Measurements from ENCODE around the gene TASOR2.

TASOR2 gene

DNA sequence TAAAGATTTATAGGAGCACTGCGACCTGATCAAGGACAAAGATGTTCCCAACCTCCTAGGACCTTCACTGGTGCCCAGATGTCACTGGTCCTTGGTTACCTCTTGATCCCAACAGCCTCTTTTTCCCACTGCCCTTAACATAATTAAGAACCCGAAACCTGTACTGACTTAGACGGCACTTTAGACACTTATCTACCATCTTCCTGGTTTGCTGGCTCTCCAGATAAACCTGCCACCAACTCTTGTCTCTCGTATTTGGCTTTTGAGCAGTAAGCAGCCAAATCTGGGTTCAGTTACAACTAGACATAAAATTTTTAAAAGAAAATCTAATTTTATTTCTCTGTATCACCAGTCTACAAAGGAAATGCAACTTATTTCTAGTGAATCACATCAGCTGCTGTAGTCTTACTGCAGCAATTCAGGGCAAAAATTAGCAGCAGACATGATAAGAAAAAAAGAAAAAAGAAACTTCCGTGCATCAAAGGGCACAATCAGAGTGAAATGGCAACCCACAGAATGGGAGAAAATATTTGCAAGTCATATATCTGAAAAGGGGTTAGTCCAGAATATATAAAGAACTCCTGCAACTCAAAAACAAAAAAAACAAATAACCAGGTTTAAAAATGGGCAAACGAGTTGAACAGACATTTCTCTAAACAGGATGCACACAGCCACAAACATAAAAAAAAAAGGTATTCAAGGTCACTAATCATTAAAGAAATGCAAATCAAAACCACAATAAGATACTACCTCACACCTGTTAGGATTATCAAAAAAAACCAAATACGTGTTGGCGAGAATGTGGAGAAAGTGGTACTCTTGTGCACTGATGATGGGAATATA, 27.7 kb upstream of the TASOR2 start:
- DNase-seq: no peak

DNA sequence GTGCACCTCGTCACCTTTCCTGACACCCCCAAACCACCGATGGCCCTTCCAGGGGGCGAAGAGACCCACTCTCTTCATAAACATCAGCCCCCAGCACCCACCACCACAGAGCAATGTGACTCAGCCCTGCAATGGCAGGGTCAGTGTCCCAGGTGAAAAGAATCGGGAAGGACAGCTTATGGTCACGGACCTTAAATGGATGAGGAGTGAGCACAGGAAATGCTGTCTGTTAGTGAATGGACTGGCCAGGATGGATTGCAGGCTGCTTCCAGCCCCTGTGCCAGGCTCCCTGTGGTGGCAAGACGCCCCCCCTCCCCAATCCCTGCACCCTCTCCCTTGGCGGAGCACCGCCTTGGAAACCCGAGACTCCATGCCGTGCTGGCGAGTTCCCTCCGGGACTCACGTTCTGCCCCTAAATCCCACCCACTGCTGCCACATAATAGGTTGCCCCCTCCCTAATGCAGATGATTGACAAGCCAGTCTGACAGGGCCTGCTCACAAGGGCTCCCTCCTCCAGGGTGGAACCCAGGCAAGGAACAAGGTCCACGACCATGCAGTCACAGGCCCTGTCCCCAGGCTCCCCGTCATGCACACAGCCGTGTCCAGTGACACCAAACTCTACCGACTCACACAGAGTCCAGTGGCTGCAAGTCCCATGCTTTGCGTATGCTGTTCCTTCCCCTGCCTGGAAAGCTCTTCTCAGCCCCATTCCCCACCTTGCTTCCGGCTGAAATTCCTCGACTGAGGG, 25.6 kb upstream of the TASOR2 start:
- no peak for DNase-seq

DNA sequence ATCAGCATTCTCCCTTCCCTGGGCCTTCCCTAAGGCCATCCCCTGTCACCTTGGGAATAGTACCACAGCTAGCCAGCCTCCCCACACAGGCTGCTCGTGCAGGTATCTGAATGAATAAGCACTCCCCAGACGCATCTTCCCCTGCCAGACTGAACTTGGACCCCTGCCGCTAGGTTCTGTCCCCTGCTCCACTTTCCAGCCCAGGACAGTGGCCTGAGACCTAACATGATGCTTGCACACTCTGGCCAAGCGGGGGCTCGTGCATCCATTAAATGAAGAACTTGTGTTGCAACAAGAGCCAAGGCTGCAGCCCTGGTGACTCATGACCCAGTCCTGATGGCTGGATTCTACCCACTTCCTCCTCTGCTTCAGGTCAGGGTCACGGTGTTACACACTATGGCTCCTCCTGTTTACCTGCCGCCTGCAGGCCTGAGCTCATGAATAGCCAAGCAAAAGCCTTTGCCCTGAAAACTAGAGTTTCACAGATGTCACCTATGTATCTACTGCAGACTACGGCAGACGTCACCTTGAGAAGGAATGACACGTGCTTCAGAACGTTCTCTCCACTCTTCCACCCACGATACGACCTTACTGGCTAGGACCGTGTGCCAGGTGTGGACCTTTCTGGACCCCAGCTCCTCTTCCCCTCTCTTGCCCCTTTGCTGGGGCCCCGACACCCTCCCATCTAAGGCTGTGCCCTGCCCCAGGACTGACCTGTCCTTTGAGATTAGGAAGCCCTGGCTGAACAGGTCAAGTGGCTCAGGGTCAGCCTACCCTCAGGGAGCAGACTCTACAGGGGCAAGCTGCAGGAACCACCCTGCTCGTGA, 24.7 kb upstream of the TASOR2 start:
- DNase-seq: no peak

DNA sequence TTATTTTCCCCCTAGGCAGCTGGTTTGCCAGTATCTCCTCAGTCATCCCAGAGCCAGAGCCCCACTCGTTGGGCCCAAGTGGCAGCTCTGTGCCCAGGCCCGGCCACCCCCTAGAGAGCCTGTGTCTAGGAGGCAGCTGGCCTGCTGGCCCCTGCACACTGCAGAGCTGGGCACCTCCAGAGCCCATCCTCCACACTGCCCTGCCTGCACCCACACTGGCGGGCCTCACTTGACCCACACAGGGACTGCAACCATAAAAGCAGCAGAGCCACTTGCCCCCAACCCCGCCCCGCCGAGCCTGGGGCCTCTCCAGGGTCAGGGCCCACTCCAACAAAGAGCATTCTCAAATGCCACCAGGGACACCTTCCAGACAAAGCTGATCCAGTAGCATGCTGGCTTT, 23.6 kb upstream of the TASOR2 start:
- DNase-seq: no peak

DNA sequence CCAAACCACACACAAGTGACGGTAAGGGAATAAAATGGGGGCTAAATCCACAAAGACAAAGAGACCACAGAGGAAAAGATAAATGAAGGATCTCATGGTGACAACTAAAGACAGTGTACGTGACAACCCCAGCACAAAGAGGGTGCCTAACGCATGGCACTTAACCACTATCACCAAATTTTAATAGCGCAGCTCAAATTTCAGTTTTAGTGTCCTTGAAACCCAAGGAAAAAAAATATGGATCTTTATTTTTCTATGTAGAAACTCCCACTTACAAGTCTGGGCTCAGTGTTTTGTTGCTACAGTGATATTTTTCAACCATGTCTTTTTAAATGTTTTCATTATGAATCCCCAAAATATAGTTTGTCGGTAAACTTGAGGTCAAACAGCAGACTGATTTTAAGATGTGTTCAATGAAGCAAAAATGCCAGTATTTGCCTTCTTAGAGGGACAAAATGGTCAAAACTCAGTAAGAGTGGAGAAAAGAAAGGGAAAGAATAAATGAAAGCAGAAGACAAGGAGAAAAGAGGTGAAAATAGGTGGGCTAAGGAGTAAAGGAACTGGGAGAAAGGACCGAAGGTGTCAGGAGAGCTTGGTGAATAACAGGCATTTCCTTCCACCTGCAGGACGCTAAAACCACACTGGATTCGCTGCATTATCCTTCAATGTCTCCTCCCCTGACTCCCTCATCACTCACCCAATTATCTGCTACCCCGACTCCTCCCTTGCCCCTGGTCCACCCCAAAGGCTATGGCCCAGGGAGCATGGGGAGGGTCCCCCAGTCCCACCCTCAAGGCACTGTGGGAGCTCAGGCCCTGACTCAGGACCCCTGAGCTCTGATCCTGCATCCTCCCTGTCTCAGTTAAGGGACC, 21.7 kb upstream of the TASOR2 start:
- no peak for DNase-seq

DNA sequence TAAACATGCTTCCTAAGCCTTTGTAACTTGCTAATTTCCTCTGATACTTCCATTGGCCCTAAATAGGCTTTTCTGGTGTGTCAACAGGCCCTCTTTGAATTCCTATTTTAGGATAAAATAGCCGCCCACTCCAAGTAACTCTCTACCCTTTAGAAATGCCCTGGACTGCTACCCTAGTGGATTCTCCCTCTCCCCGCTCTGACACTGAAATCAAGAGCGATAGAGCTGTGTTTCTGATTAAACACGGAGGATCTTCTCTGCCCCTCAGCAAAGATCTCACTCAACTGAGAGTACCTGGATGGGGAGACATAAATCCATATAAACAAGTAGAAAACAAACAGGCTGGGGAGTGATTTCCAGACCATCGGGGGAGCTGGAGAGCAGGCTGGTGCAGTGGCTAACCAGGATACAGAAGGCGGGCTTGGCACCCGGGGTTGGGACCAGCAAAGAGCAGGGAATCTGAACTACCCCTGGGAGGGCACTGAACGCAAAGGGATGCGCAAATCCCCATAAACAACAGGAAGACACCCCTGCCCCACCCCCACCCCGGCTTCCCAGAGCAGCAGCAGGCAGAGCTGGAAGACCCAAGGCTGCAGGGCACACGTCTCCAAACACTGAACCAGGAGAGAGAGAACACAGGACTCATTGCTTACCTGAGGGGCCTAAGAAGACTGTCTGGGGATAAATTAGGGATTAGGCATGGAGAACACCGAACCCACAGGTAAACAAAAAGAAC, 20.8 kb upstream of the TASOR2 start:
- no peak for DNase-seq

DNA sequence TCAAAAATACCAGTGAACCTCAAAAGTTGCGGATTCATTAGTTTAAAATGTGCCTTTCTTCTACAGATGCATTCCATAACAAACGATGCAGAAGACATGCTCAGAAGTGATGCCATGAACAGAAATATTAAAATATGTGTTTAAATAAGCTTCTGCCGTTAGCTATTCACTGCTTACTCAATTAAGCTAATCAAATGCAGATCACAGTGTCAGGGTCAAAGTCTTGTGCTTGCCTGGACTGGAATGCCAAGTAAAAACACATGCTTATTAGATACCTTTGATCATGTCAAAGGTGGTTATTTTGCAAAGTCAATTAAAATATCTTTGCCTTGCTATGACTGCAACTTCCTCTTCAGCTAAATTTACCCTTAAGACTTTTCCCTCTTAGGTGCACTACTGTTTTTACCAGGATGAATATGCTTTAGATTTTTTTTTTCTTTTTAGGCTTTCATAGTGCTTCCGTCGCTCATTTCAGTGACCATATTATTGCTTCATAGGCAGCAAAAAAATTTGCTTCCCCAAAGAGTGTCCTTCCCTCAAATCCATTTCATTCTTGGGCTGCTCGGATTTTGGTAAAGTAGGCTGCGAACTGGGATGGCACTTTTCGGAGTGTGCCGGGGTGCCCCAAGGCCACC, 19.1 kb upstream of the TASOR2 start:
- no peak for DNase-seq

DNA sequence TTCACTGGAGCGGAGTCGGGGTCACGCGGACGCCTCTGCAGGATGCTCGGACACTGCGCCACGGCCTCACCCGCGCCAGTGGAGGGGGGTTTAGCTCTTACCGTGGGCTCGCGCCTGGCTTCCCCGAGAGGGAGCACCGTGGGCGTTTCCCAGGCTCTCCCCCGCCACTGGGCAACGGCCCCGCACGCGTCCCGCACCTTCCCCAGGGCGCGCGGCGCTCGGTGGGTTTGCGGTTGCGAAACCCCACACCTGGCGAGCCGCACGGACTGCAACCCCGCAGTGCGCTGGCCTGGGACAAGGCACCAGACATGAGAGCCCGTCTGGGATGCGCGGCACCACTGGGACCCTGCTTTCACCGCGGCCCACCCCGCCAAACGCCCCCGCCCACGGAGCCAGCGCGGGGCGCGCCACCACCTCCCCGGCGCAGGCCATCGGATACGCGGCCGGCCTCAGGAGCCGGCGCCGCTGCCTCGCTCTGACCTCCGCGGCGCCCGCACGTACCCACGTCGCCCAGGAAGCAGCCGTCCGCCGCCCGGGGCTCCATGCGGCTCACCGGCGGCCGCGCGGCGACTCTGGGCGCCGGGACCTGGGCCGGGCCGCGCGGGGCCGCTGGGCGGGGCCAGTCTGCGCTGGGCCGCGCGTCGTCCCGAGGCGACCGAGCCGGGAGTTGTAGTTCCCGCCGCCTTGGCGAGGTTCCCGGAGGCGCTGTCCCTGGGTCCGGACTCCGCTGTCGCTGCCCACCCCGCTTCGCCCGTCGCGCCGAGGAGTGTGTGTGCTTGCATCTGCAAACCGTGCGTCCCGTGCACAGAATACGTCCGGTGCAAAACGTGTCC, 18.4 kb upstream of the TASOR2 start, which contains the start of gene ASB13:
ASB13 (minus strand) TSS at position 588 of the 833 bp plus-strand sequence; CDS start at position 544, 44 bp downstream.
- peak; percentile 26 for DNase-seq

DNA sequence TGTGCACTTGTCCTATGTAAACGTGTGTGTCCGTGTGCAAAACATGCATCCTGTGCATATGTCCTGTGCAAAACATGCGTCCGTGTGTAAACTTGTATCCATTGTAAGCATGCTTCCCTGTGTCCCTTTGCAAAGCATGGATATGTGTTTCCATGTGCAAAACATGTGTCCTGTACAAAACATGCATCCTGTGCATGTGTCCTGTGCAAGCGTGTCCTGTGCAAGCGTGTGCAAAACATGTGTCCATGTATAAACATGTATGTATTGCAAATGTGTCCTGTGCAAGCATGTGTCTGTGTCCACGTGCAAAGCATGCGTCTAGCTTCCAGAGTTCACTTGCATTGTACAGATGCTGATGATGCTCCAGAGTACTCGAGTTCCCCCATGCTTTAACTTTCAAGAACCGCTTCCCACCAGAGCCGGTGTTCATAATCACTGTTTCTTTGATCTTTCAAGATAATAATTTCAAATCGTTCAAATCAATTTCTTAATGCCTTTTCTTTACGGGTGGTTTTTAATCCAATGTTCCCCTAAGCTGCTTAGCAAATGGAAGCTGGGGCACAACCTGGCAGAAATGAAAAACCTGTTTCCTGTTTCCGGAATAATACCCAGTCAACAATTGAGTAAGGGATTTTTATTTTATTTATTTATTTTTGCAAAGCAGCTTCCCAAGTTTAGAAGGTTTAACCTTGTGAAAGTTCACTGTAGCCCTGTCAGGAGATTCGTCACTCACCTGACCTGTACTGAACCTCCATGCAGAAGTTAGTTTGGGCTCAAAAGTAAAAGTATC, 17.6 kb upstream of the TASOR2 start:
- no peak for DNase-seq

DNA sequence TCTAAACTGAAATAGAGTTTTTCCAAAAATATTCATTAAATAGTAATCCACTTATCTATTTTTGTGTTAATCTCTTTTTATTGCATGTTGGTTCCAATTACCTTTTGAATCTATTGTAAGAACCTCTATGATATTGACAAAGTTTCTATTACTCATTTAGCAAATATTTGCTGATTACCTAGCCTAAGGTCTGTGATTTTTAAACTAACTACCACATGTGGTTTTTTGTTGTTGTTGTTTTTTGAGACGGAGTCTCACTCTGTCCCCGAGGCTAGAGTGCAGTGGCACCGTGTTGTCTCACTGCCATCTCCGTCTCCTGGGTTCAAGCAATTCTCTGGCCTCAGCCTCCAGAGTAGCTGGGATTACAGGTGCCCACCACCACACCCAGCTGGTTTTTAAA, 16.2 kb upstream of the TASOR2 start:
- DNase-seq: no peak

DNA sequence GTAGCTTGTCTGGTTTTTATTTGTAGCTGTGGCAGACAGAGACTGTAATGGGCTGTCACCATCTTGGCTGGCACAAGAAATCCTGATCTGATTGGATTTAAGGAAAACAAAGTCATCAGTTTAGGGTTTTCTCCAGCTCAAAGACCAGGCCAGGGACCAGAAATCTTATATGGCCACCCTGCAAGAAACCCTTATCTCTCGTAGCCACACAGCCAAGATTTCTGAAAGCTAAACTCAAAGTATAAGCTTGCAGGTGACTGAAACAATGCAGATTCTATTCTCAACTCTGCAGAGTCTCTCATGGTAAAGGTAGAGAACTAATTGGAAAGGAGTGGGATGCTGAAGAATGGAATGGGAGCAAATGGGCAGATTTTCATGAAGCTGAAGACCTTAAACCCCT, 15.0 kb upstream of the TASOR2 start:
- DNase-seq: no peak

DNA sequence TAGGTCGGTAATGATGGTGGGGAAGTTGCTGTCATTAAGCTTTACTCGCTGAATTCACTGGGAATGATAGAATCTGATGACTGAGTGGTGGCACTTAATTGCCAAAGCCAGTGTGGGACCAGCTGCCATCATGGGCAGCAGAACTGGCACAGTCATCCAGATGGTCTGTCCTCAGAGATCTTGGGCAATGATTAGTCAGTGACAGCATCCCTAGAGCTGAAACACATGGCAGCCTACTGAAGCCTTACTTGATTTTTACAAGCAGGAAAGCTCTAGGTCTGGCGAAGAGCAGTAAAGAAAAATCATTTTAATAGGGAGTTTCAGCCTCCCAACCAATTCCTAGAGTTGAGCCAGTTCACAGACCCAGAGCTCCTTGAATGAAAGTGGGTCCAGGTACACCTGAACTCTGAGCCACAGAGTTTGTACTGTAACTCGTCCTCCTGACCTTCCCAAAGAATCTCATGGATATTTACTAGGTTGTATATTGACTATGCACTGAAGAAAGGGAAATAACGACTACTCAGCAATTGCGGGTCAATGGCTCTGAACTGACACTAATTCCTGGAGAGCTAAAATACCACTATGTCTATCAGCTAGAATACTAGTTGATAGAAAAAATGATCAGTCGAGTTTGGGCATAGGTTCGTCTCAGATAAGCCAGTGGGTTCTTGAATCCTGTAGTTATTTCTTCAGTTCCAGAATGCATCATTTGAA, 13.8 kb upstream of the TASOR2 start:
- DNase-seq: no peak

DNA sequence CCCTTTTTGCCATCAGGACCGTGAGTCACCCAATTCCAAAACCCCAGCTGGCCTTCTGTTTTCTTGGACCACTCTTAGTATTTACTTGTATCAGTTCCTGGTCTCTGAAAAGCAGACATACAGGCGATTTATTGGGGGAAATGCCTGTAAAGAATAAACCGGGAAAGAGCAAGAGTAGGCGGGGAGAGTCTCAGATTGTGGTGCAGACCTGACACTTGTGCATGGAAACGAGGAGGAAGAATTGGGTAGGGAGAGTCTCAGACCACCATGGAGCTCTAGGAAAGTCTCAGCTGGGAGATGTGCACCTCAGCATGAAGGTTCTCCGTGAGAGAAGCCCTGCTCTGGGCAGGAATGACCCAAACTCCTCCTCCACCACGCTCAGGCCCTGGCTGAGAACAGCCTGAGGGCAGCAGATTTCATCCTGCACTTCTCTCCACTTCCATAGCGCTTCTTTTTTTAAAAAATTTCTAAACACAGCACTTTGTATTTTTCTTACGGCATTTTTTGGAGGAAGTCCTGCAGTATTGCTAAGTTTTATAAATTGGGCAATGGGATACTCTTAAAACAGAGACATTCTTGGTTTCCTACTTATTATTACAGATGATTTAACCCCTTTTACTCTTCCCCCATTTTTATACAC, 6.1 kb upstream of the TASOR2 start:
- no peak for DNase-seq

DNA sequence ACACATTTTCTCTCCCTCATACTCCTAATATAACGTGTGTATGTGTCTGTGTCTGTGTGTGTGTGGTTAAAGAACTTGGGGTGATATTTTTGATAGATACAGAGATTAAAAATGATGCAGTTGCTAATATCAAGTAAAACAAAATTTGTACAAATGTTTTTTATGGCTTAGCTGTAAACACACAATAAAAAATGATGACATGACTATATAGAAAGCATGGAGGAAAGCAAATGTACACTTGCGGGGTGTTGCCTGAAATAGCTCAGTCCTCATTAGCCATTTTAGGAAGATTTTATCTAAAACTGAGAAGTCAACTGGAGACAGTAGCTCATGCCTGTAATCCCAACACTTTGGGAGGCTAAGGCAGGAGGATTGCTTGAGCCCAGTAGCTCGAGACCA, 5.6 kb upstream of the TASOR2 start:
- DNase-seq: no peak

DNA sequence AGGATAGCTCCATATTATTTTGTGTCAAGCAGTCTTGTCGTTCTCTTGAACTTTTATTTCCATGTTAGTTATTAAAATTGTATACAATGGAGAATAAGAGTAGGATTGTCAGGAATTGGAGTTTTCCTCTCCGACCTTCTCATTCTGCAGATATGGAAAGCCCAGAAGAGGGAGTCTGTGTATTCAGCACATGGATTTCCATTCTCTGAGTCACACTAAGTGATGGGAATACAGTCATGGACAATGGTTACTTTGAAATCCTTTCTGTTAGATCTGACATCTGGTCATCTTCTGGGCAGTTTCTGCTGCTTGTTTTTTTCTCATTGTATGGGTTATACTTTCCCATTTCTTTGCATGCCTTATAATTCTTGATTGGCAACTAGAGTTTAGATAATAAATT, 5.0 kb upstream of the TASOR2 start:
- DNase-seq: no peak

DNA sequence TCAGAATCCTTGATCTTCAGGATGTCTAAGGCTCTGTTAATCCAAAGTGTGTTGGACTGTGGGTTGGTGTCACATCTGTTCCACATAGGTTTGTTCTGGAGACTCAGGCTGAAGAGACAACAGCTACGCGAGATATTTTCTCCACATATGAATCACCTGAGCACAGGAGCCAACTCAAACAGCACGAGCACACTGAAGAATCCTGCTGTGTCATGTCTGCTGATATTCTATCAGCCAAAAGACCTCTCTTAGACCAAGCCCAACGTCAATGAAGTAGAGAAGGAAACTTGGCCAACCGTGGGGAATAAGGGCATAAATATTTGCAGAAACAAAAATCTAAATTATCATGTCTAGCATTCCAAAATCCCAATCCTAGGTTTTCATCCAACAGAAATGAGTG, 2.7 kb upstream of the TASOR2 start:
- DNase-seq: no peak

DNA sequence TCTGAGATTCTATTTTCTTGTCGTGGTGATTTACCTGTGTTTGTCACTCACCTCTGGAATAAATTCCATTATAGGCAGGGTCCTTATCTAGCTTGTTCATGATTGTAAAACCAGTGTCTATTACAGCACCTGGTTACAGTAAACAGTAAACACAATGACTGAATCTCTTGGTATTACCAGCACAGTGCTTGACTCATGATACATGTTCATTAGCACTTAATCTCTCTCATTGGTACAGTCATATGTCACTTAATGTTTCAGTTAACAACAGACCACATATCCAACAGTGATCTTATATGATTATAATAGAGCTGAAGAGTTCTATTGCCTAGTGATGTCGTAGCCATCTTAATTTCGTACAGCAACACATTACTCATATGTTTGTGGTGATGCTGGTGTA, 1.6 kb upstream of the TASOR2 start:
- no peak for DNase-seq

Measured in stimulated activated naive CD4-positive, alpha-beta T cell treated with Interleukin-2 at 50 U/mL for 16 hours (primary cell).